ENCODE data around the gene HIVEP3.

The HIVEP3 gene

DNA sequence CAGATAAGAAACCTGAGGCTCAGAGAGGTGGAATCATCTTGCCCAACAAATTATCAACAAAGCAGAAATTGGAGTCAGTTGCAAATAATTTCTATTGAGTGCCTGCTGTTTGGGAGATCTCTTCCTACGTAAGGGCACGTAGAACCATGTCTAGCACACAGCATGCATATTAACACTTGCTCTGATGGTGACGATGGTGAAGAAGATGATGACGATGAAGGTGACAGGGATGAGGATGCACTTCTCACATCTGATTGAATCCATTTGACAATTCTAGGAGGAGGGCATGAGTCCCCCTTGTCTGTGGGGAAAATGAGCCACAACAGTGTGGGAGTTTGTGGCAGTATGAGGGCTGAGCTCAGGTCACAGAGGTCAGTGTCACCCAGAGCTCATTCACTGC is 183.6 kb downstream of the HIVEP3 start:
- no peak for TF ChIP-seq CTCF (IDR thresholded peaks at IDR 0.05; ENCODE audit: control extremely low read depth, extremely low read depth, low read depth, missing control alignments)
- ChIA-PET POLR2A (no interaction called here), CTCF (interaction anchor here (1.5 kb wide), 1 partner anchor 33 kb away, joined by 3 read pairs; no protein-coding TSS in a partner anchor)
- DNase-seq (ENCODE audit: extremely low spot score) = no peak

- TF ChIP-seq CTCF (IDR thresholded peaks at IDR 0.05; ENCODE audit: control extremely low read depth, extremely low read depth, low read depth, missing control alignments) = no peak
- DNase-seq (ENCODE audit: extremely low spot score) = no peak
- ChIA-PET CTCF (no interaction called here), POLR2A (no interaction called here)
Observed at GRCh38 chr1:41734201-41734970, 184.3 kb downstream of the HIVEP3 start.

DNA sequence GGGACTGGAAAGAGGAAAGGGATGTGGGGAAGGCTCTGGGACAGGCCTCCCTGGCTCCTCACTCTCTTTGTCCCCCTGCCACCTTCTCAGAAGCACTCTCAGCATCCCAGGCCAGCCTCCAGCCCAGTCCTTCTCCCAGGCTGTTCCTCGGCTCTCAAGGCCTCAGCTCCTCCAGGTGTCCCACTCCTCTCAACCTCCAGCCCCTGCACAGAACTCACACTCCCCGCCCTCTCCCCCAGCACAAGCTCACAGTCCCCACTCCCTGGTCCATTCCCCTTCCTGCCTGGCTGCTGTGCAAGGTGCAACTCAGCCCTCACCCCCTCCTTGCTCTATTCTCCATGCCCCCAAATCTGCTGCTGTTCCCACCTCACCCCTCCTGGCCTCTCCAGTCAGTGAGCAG is 185.0 kb downstream of the HIVEP3 start:
- no peak for DNase-seq (ENCODE audit: extremely low spot score)
- POLR2A ChIA-PET = no interaction called here
- CTCF ChIA-PET = interaction anchor here (0.8 kb wide), 1 partner anchor 61 kb away, joined by 3 read pairs; no protein-coding TSS in a partner anchor
- TF ChIP-seq CTCF (IDR thresholded peaks at IDR 0.05; ENCODE audit: control extremely low read depth, extremely low read depth, low read depth, missing control alignments) = no peak

DNA sequence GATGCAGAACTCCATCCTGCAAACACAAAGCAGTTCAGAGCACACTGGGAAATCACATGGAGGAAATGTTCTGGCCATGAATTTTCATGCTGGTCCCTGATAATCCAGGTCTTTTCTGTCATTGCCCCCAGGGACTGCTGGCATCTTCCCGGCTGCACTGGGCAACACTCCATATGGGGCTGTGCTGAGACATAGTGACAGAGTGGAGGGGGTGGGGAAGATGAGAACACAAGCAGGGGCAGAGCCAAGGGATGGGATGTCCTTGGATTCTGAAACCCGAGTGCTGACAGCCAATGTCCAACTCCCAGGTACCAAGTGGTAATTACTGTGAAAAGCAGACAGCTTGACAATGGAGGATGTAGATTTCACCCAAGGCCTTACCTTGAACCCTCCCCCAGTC is 185.7 kb downstream of the HIVEP3 start:
- TF ChIP-seq CTCF (IDR thresholded peaks at IDR 0.05; ENCODE audit: control extremely low read depth, extremely low read depth, low read depth, missing control alignments) = no peak
- CTCF ChIA-PET = interaction anchor here (0.8 to 1.7 kb wide), 2 partner anchors 14 to 60 kb away, joined by 3 to 5 read pairs; no protein-coding TSS in a partner anchor
- POLR2A ChIA-PET = no interaction called here
- no peak for DNase-seq (ENCODE audit: extremely low spot score)

DNA sequence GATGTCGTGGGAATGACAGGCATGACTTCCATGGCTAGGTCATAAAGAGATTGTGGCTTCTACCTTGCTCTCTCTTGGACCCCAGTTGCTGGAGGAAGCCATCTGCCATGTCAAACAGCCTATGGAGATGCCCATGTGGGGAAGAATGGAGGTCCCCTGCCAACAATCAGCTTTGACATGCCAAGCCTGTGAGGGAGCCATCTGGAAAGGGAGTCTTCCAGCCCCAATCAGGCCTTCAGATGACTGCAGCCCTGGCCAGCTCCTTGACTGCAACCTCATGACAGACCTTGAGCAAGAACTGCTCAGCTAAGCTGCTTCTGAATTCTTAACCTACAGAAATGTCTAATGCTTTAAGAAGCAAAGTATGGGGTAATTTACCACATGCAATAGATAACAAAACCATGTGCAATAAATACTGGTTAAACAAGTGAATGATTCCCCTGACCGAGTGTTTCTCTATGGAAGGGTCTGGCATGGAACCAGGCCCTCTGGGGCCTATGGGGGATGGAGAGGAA is 187.1 kb downstream of the HIVEP3 start:
- TF ChIP-seq CTCF (IDR thresholded peaks at IDR 0.05; ENCODE audit: control extremely low read depth, extremely low read depth, low read depth, missing control alignments) = no peak
- ChIA-PET CTCF (interaction anchor here (1.7 to 1.9 kb wide), 2 partner anchors 10 to 12 kb away, joined by 5 read pairs; no protein-coding TSS in a partner anchor), POLR2A (no interaction called here)

DNA sequence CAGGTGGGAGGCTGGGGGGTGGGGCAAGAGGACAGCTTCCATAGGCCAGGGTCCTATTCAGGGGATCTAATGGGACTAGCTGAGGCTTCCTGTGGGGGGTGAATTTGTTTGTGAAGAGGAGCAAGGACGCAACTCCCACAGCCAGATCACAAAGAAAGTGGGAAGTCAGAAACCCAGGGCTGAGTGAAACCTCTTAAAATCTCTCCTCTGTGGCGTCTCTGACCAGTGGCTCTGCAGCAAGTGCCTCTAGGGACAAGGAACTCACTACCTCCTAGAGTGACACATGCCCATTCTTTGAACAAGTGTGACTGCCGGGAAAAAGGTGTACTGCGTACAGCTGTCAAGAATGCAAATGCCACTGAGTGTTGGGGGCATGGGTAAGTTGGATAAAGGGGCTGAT is 187.9 kb downstream of the HIVEP3 start:
- CTCF ChIA-PET = interaction anchor here (1.9 kb wide), 1 partner anchor 9 kb away, joined by 5 read pairs; no protein-coding TSS in a partner anchor
- POLR2A ChIA-PET = no interaction called here
- DNase-seq (ENCODE audit: extremely low spot score) = no peak
- TF ChIP-seq CTCF (IDR thresholded peaks at IDR 0.05; ENCODE audit: control extremely low read depth, extremely low read depth, low read depth, missing control alignments) = no peak

More for the DNA sequence above, 187.1 kb downstream of the HIVEP3 start:
- no peak for DNase-seq (ENCODE audit: extremely low spot score)

All from GM10248 (cell line).